Left forelimb (tissue), 1 donor: Measurements from ENCODE around the gene CDK16.

Source experiments
- DNase-seq: peaks from one replicate; pipeline ENCODE4 v3.0.0-alpha.2; 2018; ENCODE audit warnings: low spot score

CDK16 gene

DNA sequence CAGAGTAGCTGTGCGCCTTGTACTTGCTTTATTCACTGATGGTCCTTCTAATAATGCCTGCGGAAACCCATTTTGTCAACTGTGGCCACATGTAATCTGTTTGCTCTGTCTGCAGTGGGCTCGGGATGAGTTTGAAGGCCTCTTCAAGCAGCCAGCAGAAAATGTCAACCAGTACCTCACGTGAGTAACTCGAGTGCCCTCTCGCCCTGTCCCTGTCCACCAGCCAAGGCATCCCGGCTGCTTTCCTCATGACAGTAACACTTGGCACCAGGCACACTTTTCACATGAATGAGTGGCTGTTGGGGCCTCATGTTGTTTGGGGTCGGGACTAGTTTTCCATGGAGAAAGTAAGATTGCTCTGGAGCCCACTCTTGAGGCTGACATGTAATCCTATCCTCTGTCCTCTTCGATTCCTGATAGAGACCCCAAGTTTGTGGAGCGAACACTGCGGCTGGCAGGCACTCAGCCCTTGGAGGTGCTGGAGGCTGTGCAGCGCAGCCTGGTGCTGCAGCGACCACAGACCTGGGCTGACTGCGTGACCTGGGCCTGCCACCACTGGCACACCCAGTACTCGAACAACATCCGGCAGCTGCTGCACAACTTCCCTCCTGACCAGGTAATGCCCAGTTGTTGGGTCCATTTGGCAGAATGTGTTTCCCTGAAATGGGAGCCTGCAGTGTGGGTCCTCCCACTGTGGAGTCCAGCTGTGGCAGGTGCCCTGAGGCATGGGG lies 8.8 kb upstream of the CDK16 start:
- DNase-seq: no peak

DNA sequence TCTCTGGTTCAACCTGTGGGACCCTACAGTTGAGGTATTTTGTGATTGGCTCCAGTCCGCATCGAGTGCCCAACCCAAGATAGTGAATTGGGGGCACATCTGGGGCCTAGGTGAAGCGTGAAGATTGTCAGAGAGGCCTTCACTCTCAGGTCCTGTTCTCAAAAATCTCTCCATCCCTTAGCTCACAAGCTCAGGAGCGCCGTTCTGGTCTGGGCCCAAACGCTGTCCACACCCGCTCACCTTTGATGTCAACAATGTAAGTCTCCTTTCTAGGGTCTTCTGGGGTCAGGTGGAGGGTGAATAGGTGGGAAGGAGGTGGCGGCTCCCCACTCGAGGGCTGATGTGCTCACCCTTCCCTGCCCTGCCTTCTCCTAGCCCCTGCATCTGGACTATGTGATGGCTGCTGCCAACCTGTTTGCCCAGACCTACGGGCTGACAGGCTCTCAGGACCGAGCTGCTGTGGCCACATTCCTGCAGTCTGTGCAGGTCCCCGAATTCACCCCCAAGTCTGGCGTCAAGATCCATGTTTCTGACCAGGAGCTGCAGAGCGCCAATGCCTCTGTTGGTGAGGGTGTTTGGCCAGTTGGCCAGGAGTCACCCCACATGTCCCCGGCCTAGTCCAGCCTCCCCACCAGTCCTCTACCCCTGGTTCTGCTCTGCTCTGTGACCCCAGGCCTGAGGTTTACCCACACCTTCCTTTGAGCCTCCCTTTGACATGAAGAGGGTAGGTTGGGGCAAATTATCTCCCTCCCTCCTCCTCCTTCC lies 7.6 kb upstream of the CDK16 start:
- no peak for DNase-seq

DNA sequence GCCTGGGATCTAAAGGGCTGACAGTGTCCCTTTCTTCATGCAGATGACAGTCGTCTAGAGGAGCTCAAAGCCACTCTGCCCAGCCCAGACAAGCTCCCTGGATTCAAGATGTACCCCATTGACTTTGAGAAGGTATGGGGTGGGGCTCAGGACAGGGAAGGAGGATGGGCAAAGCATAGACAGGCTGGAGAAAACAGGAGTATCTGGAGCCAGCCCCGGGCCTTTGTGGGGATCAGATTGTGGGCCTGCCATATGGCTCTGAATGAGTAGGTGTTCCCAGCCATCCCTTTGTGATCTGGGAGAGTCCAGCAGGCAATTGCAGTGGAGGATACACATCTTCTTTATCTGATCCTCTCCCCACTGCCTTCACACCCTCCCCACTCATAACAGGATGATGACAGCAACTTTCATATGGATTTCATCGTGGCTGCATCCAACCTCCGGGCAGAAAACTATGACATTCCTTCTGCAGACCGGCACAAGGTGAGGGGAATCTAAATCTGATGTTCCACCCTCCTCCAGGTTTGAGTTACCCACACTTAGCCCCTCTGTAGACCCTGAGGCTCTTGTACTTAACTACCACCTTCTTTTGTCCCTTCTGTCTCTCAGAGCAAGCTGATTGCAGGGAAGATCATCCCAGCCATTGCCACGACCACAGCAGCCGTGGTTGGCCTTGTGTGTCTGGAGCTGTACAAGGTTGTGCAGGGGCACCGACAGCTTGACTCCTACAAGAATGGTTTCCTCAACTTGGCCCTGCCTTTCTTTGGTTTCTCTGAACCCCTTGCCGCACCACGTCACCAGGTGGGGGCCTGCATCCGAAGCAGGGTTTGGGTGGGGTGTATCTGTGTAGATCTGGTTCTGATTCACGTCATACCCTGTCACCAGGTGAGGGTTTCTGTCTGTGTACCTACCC lies 5.8 kb upstream of the CDK16 start:
- no peak for DNase-seq

- no peak for DNase-seq
Observed at GRCh38 chrX:47214435-47215077, 3.9 kb upstream of the CDK16 start.

DNA sequence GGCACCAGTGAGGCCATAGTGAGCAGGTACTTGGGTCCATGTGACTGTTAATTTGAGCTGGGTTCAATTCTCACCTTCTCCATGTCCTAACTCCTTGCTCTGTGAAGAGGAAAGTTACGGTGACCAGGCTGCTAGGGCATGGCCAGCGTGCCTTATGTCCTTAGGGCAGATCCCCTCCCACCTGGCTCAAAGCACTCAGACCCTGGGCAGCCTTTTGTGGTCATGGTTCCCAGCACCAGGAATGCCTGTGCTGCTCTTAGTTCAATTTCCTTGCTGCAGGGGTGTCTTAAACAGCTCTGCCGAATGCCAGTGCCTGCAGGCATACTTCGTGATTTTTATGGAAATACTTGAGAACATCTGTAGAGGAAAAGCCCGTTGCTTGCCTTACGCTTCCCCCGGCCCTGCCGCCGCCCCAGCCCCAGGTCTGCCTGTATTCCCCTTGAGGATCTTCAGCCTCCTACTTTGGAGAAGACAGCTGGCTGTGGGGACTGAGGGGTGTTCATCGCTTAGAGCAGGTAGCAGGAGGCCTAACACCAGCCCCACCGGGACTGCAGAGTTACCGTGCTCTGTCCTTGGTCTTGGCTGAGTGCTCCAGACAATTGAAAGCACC lies 3.1 kb upstream of the CDK16 start:
- DNase-seq: no peak

- DNase-seq: no peak
Observed at GRCh38 chrX:47216393-47216925, 2.0 kb upstream of the CDK16 start.

GRCh38 chrX:47217121-47217851 lies 1.2 kb upstream of the CDK16 start:
- peak; percentile 66 for DNase-seq

GRCh38 chrX:47217852-47218279 lies 615 bp upstream of the CDK16 start:
- peak; percentile 93 for DNase-seq

- no peak for DNase-seq
Observed at GRCh38 chrX:47218920-47219815, 687 bp downstream of the CDK16 start.

- no peak for DNase-seq
Observed at GRCh38 chrX:47221756-47222155, 3.3 kb downstream of the CDK16 start.

DNA sequence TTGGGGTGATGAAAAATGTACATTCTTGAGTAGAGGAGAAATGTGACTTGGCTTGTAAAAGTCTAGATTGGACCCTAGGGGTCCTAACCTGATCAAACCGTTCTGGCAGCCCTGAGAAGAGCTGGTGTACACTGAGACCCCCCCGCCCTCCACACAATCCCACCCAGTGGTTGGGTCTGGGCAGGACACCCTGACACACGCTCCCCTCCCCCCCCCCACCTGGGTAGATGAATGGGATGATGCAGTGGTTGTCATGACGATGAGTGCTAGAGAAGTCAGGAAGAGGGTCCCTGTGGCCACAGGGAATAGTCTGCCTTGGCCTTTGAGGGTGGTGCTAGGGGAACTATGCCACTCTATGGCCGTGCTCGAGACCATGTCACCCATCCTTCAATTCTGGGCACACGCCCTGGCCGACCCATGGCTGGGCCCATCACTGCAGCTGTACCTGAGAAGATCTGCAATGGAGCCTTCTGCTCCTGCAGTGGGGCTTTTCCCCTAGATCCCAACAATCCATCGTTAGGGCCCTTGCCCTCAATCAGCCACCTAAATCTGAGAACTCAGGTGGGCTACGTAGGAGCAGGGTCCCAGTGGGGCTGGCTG lies 4.4 kb downstream of the CDK16 start:
- no peak for DNase-seq

DNA sequence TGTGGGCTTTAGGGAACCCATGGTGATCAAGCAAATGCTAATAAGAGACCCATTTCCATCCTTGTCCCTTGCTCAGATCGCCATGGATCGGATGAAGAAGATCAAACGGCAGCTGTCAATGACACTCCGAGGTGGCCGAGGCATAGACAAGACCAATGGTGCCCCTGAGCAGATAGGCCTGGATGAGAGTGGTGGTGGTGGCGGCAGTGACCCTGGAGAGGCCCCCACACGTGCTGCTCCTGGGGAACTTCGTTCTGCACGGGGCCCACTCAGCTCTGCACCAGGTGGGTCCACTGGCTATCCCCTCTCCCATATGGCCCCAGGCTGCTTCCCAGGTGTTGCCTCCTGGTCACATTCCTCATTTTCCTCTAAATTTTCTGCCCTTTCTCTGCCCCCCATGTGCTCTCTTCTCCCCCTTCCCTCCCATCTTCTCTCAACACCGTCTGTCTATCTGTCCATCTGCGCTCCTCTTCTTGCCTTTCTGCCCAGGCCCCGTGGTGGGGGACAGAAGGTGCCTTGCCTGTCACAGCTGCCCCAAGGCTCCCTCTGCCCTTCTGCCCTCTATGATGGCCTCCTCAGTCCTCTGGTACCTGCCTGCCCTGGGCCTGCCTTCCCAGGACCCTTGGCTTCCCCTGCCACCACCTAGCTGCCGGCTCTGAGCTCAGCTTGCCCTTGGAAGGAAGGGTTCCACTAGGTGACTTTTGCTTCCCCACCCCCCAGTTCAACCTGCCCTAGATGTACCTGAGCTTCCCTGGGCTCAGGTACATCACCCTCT lies 5.2 kb downstream of the CDK16 start:
- no peak for DNase-seq

DNA sequence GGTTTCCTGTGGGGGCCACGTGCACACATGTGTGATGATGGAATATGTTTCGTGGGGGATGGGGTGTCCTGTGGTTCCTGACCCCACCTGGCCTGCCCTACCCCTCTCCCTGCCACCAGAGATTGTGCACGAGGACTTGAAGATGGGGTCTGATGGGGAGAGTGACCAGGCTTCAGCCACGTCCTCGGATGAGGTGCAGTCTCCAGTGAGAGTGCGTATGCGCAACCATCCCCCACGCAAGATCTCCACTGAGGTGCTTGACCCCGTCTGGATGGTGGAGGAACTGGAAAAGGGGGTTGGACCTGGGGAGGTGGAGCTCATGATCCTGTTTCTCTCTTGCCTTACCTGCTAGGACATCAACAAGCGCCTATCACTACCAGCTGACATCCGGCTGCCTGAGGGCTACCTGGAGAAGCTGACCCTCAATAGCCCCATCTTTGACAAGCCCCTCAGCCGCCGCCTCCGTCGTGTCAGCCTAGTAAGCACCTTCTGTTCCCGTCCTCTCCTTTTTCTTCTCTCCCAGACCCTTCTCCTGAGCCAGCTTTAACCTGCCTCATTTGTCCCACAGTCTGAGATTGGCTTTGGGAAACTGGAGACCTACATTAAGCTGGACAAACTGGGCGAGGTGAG lies 5.9 kb downstream of the CDK16 start:
- no peak for DNase-seq

- DNase-seq: no peak
Observed at GRCh38 chrX:47224896-47225290, 6.4 kb downstream of the CDK16 start.

GRCh38 chrX:47226071-47226470 lies 7.6 kb downstream of the CDK16 start:
- no peak for DNase-seq

- no peak for DNase-seq
Observed at GRCh38 chrX:47226531-47227333, 8.3 kb downstream of the CDK16 start.

DNA sequence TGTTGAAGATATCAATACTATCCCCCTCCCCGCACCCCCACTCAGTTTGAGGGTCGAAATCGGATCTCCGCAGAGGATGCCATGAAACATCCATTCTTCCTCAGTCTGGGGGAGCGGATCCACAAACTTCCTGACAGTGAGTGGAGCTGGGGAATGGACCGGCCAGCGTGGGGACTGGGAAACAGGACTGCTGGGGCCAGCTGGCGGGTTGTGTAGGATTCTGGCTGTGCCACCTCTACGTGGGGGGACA lies 8.8 kb downstream of the CDK16 start:
- DNase-seq: no peak
